ENCODE results near the gene ZNF226.
"Not testable (repeated sequence)": the region's sequence is repeated elsewhere in the genome, so short reads cannot be mapped to it uniquely, and the experiment has no call there.

ZNF226 gene

GRCh38 chr19:44164673-44165512 is at the start of gene ZNF226:
Gene ZNF226 (plus strand): TSS chr19:44165100. CDS start chr19:44170081, 4,981 bp downstream.
- peak; percentile 93 for DNase-seq

GRCh38 chr19:44121162-44121561 is 43.7 kb upstream of the ZNF226 start:
- not testable (repeated sequence) for DNase-seq

- no peak for DNase-seq
Observed at GRCh38 chr19:44131955-44132354, 32.9 kb upstream of the ZNF226 start.

- DNase-seq = peak; percentile 92
Observed at GRCh38 chr19:44141191-44142058, 23.5 kb upstream of the ZNF226 start, which contains the start of gene ZNF234. Gene ZNF234 (plus strand): TSS chr19:44141554. CDS start chr19:44144633, 3,079 bp downstream.

GRCh38 chr19:44142059-44142433 is 22.9 kb upstream of the ZNF226 start:
- DNase-seq = no peak

- no peak for DNase-seq
Observed at GRCh38 chr19:44149776-44150175, 15.1 kb upstream of the ZNF226 start.

- DNase-seq = no peak
Observed at GRCh38 chr19:44151491-44151890, 13.4 kb upstream of the ZNF226 start.

GRCh38 chr19:44156475-44156874 is 8.4 kb upstream of the ZNF226 start:
- no peak for DNase-seq

- no peak for DNase-seq
Observed at GRCh38 chr19:44163789-44164188, 1.1 kb upstream of the ZNF226 start.

GRCh38 chr19:44164327-44164672 is 600 bp upstream of the ZNF226 start:
- no peak for DNase-seq

GRCh38 chr19:44170660-44171059 is 5.8 kb downstream of the ZNF226 start:
- DNase-seq = not testable (repeated sequence)

- DNase-seq = no peak
Observed at GRCh38 chr19:44176590-44176989, 11.7 kb downstream of the ZNF226 start.

- DNase-seq = no peak
Observed at GRCh38 chr19:44180968-44181367, 16.1 kb downstream of the ZNF226 start.

- DNase-seq = no peak
Observed at GRCh38 chr19:44182145-44182544, 17.2 kb downstream of the ZNF226 start.

GRCh38 chr19:44190020-44190419 is 25.1 kb downstream of the ZNF226 start:
- DNase-seq = no peak

GRCh38 chr19:44192127-44192526 is 27.2 kb downstream of the ZNF226 start:
- DNase-seq = no peak

- no peak for DNase-seq
Observed at GRCh38 chr19:44196772-44197171, 31.9 kb downstream of the ZNF226 start.

- no peak for DNase-seq
Observed at GRCh38 chr19:44202470-44202869, 37.6 kb downstream of the ZNF226 start.

GRCh38 chr19:44202974-44203373 is 38.1 kb downstream of the ZNF226 start:
- no peak for DNase-seq

- DNase-seq = not testable (repeated sequence)
Observed at GRCh38 chr19:44203877-44204276, 39.0 kb downstream of the ZNF226 start.

- DNase-seq = no peak
Observed at GRCh38 chr19:44204772-44205171, 39.9 kb downstream of the ZNF226 start.

- peak; percentile 94 for DNase-seq
Observed at GRCh38 chr19:44207126-44207803, 42.4 kb downstream of the ZNF226 start.

- DNase-seq = peak; percentile 95
Observed at GRCh38 chr19:44212250-44212865, 47.5 kb downstream of the ZNF226 start, which contains the start of gene ZNF227. Gene ZNF227 (plus strand): TSS chr19:44212532. CDS start chr19:44217793, 5,261 bp downstream.
